H7 (cell line): ENCODE data around the gene ADAMTS17. TPM values are rescaled to one million over a fixed set of nuclear protein-coding genes. Genes with fewer than 3 reads are reported as not detected.

Experiments
- DNase-seq: peaks from one replicate; pipeline ENCODE4 v3.0.0; 2012
- H3K27me3 ChIP-seq: 2 replicates; pipeline ENCODE4 v1.6.0; 2011; ENCODE audit warnings: mild to moderate bottlenecking, low read length; ENCODE audit not compliant: control insufficient read depth, insufficient read depth
- H3K36me3 ChIP-seq: replicated peaks from 2 replicates; pipeline ENCODE4 v1.5.1; 2011; ENCODE audit warnings: low read length; ENCODE audit not compliant: control insufficient read depth, insufficient read depth
- H3K4me3 ChIP-seq: 2 replicates; pipeline ENCODE4 v1.5.1; 2011; ENCODE audit warnings: low read depth, mild to moderate bottlenecking, control low read depth, low read length, moderate library complexity; ENCODE audit not compliant: insufficient read depth
- total RNA-seq: library from RNA; depleted of rRNA; stranded (reverse); fragments of >200 nt; shearing (Covaris generic); gene quantifications from 2 replicates; pipeline ENCODE4 v1.2.3, GENCODE V29; 2014

The ADAMTS17 gene
- total RNA-seq, 1 experiment from 2014 or later, result 0.55 TPM

DNA sequence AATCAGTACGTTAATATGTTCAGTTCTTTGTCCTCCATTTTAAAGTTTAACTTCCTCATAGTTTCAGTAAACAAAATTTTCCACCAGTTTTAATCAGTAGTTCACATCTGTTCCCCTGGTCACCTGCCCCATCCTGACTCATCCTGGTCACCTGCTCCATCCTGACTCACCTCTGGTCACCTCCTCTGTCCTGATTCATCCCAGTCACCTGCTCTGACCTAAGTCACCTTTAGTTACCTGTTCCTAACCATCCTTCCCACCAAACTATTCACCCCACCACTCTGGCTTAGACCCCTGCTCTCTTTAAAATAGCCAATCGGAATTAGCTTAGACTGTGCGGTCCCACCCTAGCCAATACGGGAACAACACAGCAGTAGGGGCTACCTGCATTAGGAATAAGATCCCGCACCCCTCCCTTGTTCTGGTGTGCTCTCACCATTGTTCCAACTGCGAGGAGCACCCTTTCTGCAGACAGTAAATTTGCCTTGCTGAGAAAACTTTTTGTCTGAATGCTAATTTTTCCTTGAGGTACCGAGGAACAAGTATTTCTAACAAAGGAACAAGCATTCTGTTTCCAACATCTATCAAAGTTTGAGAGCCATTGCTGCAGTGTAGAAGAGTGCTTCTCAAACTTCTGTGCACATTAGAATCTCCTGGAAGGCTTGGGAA is 169.3 kb downstream of the ADAMTS17 start:
- H3K27me3 ChIP-seq, result no peaks in the 10 kb centered on the region
- H3K36me3 ChIP-seq, result no peaks in the 10 kb centered on the region
- H3K4me3 ChIP-seq, result no peak overlapping the region
- no peak for DNase-seq

DNA sequence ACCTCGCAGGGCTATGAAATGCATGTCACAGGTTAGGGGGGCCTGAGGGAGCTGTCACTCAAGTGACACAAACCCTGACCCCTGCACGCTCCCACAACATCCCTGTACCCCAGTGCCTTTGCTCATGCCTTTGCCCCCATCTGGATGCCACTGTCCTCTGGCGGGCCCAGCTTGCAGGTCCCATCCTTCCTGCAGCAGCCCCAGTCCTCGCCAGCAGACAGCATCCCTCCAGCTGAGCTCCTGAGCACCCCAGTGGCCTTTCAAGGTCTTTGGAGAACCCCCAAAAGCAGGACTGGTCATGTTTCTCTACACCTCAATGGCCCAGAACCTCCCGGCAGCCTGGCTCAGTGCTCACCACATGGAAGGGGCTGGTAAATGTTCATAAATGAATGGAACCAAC is 170.4 kb downstream of the ADAMTS17 start:
- DNase-seq, result no peak
- Histone ChIP-seq H3K27me3 (no peaks in the 10 kb centered on the region), H3K36me3 (no peaks in the 10 kb centered on the region), H3K4me3 (no peak overlapping the region)

DNA sequence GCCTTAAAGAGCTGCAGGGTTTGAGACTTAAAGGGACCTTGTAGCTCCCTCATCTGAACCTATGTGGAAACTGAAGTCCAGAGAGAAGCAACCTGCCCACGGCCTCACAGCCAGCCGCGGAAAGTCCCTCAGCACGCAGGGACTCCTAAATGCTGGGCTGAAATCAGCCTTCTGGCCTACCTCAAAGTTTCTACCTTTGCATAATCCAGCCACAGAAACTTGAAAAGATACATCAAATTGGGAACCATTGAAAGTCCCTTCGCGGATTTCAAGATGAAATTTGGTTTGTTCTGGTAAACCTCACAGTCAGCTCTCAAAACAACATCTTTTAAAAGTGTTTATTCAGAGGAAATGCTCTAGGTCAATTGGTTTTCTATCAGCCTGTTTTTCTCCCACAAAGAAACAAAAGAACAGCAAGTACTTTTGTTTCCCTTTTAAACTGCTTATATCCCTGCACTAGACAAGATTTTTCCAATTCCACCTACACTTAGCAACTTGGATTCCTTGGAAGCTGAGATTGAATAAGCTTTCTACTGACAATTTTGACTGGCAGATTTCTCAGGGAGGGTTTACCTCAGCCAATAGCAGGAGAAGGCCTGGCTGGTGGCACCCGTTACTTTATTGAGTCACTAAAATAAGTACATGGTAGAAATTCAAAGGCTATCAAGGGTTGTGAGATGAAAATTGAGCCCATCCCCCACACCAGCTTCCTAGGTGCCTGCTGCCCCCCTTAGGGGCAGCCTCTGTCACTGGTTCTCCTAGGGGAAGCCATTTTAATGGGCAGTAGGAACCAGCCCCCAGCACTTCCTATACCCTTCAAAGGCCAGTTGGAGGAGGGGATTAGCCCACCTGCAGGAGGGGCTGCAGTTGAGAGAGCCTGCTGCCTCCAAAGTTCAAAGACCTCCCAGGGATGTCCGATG is 171.2 kb downstream of the ADAMTS17 start:
- H3K4me3 ChIP-seq, result no peak overlapping the region
- DNase-seq, result peak; percentile 16
- no peaks in the 10 kb centered on the region for H3K27me3 ChIP-seq
- H3K36me3 ChIP-seq, result no peaks in the 10 kb centered on the region

DNA sequence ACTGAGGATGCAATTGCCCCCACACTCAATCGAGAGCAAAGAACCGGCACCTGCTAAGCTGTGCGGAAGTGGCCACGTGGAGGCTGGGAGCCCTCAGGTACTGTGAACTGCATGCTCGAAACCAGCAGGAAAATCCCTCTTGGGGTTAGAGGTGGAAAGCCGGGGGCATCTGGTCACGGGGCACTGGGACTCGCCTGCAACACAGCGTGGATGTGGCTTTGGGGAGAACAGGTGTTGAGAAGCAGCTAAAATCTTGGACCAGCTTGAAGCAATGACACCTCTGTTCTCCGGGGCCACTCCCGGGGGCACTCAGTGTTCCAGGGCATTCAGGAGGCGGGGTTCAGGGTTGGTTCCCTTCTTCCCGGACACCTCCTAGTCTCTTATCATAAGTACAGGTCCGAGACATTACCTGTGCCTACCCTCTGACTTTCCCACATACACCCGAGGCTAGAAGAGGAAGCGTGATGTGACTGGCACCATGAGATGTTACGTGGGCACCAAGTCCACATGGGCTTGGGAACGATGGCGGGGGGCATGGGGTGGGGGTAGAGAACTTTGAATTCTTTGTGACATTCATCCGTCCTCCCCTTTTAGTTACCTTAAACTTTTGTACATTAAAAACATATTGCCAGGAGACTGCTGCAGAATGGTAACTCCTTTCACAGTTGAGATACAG is 172.0 kb downstream of the ADAMTS17 start:
- H3K27me3 ChIP-seq, result no peaks in the 10 kb centered on the region
- no peak overlapping the region for H3K4me3 ChIP-seq

DNA sequence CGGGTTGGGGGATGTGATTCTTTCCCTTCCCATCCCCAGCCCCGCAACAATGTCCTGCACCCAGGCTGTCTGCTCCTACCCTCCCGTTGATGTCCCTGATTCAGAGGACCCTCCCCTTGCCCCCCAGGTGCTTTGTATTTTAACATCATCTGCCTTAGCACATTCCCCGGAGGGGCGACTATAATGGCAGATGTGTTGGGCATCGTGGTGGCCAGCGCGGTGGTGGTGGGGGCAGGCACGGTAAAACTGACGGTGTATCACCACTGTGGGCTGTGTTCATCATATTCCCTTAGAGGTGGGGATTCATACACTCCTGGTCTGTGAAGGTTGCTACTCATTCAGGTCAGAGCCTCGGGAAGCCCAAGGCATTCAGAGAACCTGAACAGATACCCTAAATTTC is 173.0 kb downstream of the ADAMTS17 start:
- H3K27me3 ChIP-seq, result no peaks in the 10 kb centered on the region
- H3K36me3 ChIP-seq, result no peaks in the 10 kb centered on the region
- H3K4me3 ChIP-seq, result no peak overlapping the region
- DNase-seq, result no peak

More for the DNA sequence above, 172.0 kb downstream of the ADAMTS17 start:
- DNase-seq, result no peak
- H3K36me3 ChIP-seq, result no peaks in the 10 kb centered on the region

DNA sequence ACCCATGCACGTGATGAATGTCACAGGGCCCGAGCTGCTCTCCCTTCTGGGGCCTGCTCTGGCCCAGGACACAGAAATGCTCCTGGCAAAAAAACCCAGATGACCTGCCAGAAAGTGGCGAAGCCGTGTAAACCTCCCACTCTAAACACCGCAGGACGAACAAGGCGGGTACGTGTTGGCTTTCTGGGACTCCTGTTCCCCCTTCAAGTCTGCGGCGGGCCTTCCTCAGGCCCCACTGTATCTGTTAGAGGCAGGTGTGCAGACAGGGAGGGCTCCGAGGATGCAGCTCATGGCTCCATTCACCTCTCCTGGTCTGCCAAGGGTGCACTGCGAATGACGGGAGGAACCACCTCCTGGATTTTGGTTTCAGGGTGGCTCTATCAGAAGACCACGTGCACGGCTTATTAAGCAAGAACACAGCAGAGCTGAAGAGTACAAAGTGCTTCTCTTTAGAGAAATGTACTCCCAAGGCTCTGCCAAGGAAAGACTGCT is 173.8 kb downstream of the ADAMTS17 start:
- no peak for DNase-seq
- Histone ChIP-seq H3K36me3 (no peaks in the 10 kb centered on the region), H3K27me3 (no peaks in the 10 kb centered on the region), H3K4me3 (no peak overlapping the region)

DNA sequence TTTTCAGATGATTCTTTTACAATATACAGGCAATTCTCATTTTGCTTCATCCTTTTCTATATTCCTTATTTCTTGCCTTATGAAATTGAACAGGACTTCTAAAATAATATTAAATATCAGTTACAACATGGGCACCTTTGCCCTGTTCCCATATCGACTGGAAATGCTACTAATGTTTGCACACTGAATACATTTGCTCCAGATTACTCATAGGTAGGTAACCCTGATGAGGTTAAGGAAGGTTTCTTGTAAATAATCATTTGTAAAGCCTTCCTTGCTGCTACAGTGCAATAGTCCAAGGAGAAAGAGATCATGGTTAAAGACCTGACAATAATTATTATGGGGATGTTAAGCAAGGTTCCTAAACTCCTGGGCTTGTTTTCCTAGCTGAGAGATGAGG is 175.5 kb downstream of the ADAMTS17 start:
- Histone ChIP-seq H3K27me3 (no peaks in the 10 kb centered on the region), H3K4me3 (no peak overlapping the region), H3K36me3 (no peaks in the 10 kb centered on the region)
- DNase-seq, result no peak

DNA sequence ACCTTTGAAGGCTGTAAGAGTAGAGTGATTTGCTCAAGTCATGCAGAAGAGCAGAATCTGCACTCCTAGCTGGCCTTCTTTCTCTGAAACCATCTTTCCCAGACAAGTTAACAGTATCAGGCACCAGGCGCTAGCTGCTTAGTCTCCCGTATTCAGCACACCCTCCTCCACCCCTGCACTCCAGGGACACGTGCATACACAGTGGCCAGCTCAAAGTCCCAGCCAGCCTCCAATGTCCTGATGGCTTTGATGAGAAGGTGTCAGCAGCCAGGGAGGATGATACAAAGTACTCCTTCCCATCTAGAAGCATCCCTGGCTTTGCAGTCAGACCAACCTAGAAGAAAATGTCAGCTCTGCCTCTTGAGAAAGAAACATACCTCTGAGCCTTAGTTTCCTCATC is 177.8 kb downstream of the ADAMTS17 start:
- H3K27me3 ChIP-seq, result no peaks in the 10 kb centered on the region
- no peak for DNase-seq
- no peak overlapping the region for H3K4me3 ChIP-seq
- no peaks in the 10 kb centered on the region for H3K36me3 ChIP-seq

DNA sequence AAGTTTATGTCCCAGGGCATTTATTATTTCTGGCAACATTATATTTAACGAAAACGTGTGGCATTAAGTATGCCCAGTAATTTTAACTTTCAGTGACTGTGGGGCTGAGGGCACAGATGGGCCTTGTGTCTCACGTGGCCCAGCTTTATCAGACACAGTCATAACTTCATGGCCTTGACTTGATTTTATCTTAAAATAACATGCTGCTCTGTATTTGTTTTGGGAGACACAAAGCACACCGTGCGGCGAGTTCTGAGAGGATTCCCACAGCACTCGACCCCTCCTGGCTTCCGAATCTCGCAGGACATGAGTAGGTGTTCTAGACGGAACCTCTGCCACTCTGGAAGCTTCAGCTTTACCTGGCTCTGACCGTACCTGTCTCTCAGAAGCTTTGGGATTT is 180.8 kb downstream of the ADAMTS17 start:
- DNase-seq, result no peak
- H3K27me3 ChIP-seq, result no peaks in the 10 kb centered on the region
- H3K4me3 ChIP-seq, result no peak overlapping the region
- H3K36me3 ChIP-seq, result no peaks in the 10 kb centered on the region

DNA sequence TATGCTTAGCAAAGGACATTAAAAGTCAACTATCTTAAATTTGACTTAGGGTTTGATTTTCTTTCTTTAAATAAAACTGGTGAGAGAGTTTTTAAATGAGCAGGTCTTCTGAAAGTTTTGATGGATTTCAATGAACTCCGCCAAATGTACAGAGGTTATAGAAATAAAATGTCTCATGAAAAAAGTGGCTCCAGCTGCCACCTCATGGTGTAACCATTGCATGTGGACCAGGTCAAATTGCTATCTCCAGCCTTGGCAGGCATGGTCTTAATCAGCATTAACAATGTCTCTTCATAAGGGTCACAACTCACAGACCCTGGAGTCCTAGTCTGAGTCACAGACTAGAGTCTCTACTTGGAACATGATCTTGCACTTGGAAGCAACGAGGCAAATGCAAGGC is 182.3 kb downstream of the ADAMTS17 start:
- Histone ChIP-seq H3K36me3 (no peaks in the 10 kb centered on the region), H3K4me3 (no peak overlapping the region)
- no peak for DNase-seq

DNA sequence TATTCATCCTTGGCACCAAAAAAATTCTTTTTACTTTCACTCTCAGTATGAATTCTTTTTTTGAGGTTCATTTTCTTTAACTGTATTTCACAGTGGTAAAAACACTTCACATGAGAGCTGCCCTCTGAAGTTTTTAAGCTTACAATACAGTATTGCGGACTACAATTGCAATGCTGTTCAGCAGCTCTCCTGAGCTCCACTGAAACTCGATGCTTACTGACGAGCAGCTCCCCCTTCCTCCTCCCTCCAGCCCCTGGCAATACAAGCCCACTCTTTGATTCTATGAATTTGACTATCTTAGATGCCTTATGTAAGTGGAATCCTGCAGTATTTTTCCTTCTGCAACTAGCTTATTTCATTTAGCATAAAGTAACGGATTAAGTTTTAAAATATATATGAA is 183.4 kb downstream of the ADAMTS17 start:
- no peaks in the 10 kb centered on the region for H3K27me3 ChIP-seq
- H3K36me3 ChIP-seq, result no peaks in the 10 kb centered on the region
- no peak overlapping the region for H3K4me3 ChIP-seq
- DNase-seq, result no peak

More for the DNA sequence above, 182.3 kb downstream of the ADAMTS17 start:
- H3K27me3 ChIP-seq, result no peaks in the 10 kb centered on the region

DNA sequence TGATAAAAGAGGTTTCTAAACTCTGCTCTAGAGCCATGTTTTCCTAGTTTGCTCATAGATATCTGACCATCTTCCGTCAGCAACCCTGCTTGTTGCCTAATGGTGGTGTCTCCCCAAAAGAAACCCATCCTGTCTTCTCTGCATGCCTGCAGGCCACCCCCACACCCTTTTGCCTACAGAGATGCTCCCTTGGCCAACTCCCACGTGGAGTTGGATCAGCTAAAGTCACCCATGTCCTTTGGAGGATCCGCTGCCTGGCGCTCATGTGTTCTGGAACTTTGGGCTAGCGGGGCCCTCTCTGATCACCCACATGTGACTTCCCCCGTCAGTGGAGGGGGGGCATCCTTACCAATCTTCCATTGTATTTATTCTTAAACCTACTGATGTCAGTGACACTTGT is 185.6 kb downstream of the ADAMTS17 start:
- H3K36me3 ChIP-seq, result no peaks in the 10 kb centered on the region
- H3K4me3 ChIP-seq, result no peak overlapping the region
- no peaks in the 10 kb centered on the region for H3K27me3 ChIP-seq
- no peak for DNase-seq

DNA sequence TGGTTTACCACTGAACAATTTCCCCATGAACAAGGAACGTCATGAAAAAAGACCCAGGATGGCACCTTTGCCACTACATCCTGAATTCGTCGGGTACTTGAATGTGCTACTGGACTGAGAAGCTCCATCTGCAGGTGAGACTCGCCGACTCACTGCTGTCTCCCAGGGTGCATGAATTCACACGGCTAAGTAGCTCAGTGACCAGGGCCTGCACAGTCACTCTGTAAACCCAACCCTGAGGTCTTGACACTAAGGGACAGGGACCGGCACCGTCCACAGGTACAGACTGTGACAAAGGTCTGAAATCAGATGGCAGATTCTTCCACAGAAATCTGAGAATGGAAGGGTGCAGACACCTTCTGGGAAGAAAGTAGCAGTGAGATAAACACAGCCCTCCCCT is 187.4 kb downstream of the ADAMTS17 start:
- H3K27me3 ChIP-seq, result no peaks in the 10 kb centered on the region
- H3K4me3 ChIP-seq, result no peak overlapping the region
- no peaks in the 10 kb centered on the region for H3K36me3 ChIP-seq
- DNase-seq, result no peak

DNA sequence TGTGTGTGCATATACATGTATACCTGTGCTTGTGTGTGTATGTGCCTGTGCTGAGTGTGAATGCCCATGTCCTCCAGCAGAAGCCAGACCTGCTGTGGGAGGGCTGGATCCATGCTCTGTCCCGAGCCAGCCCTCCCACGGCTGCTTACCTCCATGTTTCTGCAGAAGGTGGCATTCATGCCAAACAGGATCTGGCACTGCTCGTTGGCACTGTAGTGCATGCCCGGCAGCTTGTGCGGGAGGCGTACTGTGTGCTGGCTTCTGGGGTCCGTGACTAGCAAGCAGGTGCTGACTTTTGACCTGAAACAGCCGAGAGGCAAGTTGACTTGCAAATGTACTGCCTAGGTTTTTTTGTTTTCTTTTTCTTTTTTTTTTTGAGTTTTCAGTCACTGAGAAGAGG is 189.3 kb downstream of the ADAMTS17 start:
- no peaks in the 10 kb centered on the region for H3K36me3 ChIP-seq
- no peaks in the 10 kb centered on the region for H3K27me3 ChIP-seq
- no peak for DNase-seq

DNA sequence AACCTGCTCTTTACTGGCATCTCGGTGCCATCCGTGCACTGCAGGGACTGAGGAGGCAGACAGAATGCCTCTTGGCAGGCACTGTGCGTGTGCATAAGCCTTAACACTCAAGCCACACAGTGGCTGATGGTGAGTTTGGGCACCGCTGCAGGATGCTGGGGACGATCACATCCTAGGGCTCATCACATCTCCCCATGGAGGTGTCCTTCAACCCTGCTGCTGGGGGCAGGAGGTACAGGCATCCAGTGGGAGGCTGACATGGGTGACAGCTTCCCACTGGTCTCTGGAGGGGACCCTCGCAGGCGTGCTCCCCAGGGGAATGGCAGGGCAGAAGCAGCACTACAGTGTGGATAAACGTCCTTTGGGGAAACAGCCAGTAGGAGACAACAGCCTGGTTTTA is 190.9 kb downstream of the ADAMTS17 start:
- DNase-seq, result no peak
- Histone ChIP-seq H3K36me3 (no peaks in the 10 kb centered on the region), H3K27me3 (no peaks in the 10 kb centered on the region), H3K4me3 (no peak overlapping the region)

More for the DNA sequence above, 189.3 kb downstream of the ADAMTS17 start:
- H3K4me3 ChIP-seq, result no peak overlapping the region
